Tibial artery (tissue), 4 donors: Measurements from ENCODE around the gene ATP1A4.

Experiments
- DNase-seq, 2 donors: peaks; one replicate each; pipeline ENCODE4 v3.0.0-alpha.2; 2019
- H3K27ac ChIP-seq, 2 donors: fragments of 200-600 bp; sonication (generic) in 1 of 2; 1 replicate in 1 of 2; 2 replicates in 1 of 2; pipeline ENCODE4 v1.5.1; 2018 to 2019; ENCODE audit warnings: mild to moderate bottlenecking in 1 of 2
- H3K27me3 ChIP-seq, 2 donors: fragments of 200-600 bp; sonication (generic) in 1 of 2; one replicate each; pipeline versions ENCODE4 v1.5.1 to v1.6.0; 2016 to 2019
- H3K36me3 ChIP-seq, 3 donors: fragments of 200-600 bp; sonication (generic) in 2 of 3; one replicate each; pipeline ENCODE4 v1.5.1; 2016 to 2019; ENCODE audit warnings: mild to moderate bottlenecking in 2 of 3
- H3K4me1 ChIP-seq, 4 donors: fragments of 200-600 bp; sonication (generic) in 2 of 4; 1 replicate in 3 of 4; 2 replicates in 1 of 4; pipeline ENCODE4 v1.5.1; 2016 to 2019
- H3K4me3 ChIP-seq, 2 donors: fragments of 200-600 bp; sonication (generic) in 1 of 2; 1 replicate in 1 of 2; 2 replicates in 1 of 2; pipeline ENCODE4 v1.5.1; 2018 to 2019; ENCODE audit warnings: mild to moderate bottlenecking in 2 of 2
- H3K9me3 ChIP-seq, 3 donors: fragments of 200-600 bp; sonication (generic) in 1 of 3; one replicate each; pipeline ENCODE4 v1.5.1; 2016 to 2019
- intact Hi-C: fragments of 100-400 bp; cut with DNase I; formaldehyde crosslinking; loops from one replicate; pipeline ENCODE4 v1.15.0; 2023; ENCODE audit warnings: low total_unique reads
- TF ChIP-seq, protein P1 (sequence below), 2 experiments: fragments of 200-600 bp in 1 of 2; fragments of 450-650 bp in 1 of 2; IDR thresholded peaks; one replicate each; pipeline ENCODE4 v1.5.1; 2017 to 2019; ENCODE audit warnings: antibody characterized with exemption in 2 of 2, mild to moderate bottlenecking in 1 of 2, moderate library complexity in 1 of 2

The ATP1A4 gene

GRCh38 chr1:160163615-160164014 lies 12.2 kb downstream of the ATP1A4 start:
- Histone ChIP-seq H3K36me3 (no peaks in the 10 kb centered on the region), H3K4me1 (peaks cover 0 to 10% (median 0%) of the 10 kb centered on the region in 4 donors), H3K27ac (no peak overlapping the region), H3K9me3 (no peaks in the 10 kb centered on the region), H3K27me3 (peaks cover 0 to 5% of the 10 kb centered on the region in 2 donors), H3K4me3 (no peak overlapping the region)
- TF ChIP-seq, protein P1, sequence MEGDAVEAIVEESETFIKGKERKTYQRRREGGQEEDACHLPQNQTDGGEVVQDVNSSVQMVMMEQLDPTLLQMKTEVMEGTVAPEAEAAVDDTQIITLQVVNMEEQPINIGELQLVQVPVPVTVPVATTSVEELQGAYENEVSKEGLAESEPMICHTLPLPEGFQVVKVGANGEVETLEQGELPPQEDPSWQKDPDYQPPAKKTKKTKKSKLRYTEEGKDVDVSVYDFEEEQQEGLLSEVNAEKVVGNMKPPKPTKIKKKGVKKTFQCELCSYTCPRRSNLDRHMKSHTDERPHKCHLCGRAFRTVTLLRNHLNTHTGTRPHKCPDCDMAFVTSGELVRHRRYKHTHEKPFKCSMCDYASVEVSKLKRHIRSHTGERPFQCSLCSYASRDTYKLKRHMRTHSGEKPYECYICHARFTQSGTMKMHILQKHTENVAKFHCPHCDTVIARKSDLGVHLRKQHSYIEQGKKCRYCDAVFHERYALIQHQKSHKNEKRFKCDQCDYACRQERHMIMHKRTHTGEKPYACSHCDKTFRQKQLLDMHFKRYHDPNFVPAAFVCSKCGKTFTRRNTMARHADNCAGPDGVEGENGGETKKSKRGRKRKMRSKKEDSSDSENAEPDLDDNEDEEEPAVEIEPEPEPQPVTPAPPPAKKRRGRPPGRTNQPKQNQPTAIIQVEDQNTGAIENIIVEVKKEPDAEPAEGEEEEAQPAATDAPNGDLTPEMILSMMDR (IDR thresholded peaks at IDR 0.05), result no peak
- intact Hi-C loops, result no loop called here
- DNase-seq, result no peak

DNA sequence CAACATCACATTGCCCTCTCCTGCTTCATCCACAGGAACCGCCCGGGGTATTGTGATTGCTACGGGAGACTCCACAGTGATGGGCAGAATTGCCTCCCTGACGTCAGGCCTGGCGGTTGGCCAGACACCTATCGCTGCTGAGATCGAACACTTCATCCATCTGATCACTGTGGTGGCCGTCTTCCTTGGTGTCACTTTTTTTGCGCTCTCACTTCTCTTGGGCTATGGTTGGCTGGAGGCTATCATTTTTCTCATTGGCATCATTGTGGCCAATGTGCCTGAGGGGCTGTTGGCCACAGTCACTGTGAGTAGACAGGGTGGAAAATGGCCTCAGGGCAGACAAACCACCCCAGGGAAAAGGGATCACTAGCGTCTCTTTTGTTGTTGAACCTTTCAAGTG lies 12.7 kb downstream of the ATP1A4 start:
- intact Hi-C loops, result no loop called here
- Histone ChIP-seq H3K4me1 (peaks cover 0 to 10% (median 0%) of the 10 kb centered on the region in 4 donors), H3K36me3 (no peaks in the 10 kb centered on the region), H3K27me3 (peaks cover 0 to 5% of the 10 kb centered on the region in 2 donors), H3K9me3 (no peaks in the 10 kb centered on the region), H3K27ac (no peak overlapping the region), H3K4me3 (no peak overlapping the region)
- no peak for DNase-seq
- TF ChIP-seq, protein P1 (IDR thresholded peaks at IDR 0.05), result no peak

DNA sequence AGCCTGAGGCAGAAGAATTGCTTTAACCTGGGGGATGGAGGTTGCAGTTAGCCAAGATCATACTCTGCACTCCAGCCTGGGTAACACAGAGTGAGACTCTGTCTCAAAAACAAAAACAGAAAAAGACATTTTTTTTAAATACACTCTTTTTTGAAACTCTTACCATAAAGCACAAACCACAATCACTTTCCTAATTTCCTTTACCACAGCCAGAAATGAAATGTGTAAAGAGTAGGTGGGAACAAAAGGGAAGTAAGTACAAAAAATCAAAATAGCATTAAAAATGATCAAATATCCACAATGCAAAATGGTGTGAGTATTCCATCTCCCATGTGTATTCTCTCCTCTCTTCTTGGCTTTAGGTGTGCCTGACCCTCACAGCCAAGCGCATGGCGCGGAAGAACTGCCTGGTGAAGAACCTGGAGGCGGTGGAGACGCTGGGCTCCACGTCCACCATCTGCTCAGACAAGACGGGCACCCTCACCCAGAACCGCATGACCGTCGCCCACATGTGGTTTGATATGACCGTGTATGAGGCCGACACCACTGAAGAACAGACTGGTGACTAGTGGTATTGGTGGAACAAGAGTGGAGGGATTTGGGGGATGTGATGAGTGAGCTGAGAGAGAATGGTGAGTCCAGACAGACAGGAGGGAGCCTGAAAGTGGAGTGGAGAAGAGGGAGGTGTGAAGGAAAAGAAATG lies 14.9 kb downstream of the ATP1A4 start:
- no peak for DNase-seq

DNA sequence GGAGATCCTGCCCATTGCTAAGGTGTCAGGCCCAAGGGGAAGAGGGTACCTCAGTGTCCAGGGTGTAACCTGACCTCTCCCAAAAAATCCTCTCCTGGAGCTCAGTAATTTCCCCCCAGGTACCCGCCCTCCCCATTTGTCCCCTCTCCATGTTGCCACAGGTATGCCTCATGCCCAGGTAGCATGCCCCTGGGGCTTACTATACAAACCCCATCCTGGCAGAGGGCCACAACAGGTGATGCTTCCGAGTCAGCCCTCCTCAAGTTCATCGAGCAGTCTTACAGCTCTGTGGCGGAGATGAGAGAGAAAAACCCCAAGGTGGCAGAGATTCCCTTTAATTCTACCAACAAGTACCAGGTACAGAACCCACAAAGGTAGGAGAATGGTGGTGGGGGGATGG lies 15.7 kb downstream of the ATP1A4 start:
- intact Hi-C loops, result no loop called here
- DNase-seq, result no peak
- Histone ChIP-seq H3K9me3 (no peaks in the 10 kb centered on the region), H3K27ac (no peak overlapping the region), H3K36me3 (no peaks in the 10 kb centered on the region), H3K4me3 (no peak overlapping the region), H3K4me1 (peaks cover 0 to 3% (median 0%) of the 10 kb centered on the region in 4 donors), H3K27me3 (peaks cover 0 to 5% of the 10 kb centered on the region in 2 donors)
- TF ChIP-seq, protein P1 (IDR thresholded peaks at IDR 0.05), result no peak

More for the DNA sequence above, 14.9 kb downstream of the ATP1A4 start:
- Histone ChIP-seq H3K4me3 (no peak overlapping the region), H3K9me3 (no peaks in the 10 kb centered on the region), H3K27me3 (peaks cover 0 to 5% of the 10 kb centered on the region in 2 donors), H3K4me1 (peaks cover 0 to 3% (median 0%) of the 10 kb centered on the region in 4 donors), H3K27ac (no peak overlapping the region), H3K36me3 (no peaks in the 10 kb centered on the region)
- intact Hi-C loops, result no loop called here
- TF ChIP-seq, protein P1 (IDR thresholded peaks at IDR 0.05), result no peak

DNA sequence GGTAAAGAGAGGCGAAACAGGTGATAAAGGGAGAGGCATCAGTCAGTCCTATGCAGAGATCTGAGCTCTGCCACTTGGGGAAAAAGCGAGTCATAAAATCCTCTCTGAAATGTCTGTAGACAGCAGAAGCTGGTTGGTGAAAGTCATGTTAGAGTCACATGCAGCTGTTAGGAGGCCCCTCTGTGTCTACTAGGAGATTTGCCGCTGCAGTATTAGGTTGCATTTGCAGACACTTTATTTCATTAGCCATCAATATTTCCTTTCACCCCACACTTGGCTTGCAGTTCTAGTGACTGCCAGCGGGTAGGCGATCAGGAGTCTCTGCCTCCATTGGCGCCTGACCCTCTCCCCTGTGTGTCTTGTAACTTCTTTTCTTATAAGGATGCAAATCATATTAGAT lies 16.2 kb downstream of the ATP1A4 start:
- Histone ChIP-seq H3K27ac (no peak overlapping the region), H3K4me3 (no peak overlapping the region), H3K4me1 (peaks cover 0 to under 1% (median 0%) of the 10 kb centered on the region in 4 donors), H3K9me3 (no peaks in the 10 kb centered on the region), H3K36me3 (no peaks in the 10 kb centered on the region), H3K27me3 (peaks cover 0 to 5% of the 10 kb centered on the region in 2 donors)
- DNase-seq, result no peak
- intact Hi-C loops, result no loop called here
- TF ChIP-seq, protein P1 (IDR thresholded peaks at IDR 0.05), result no peak
